H1 (cell line): ENCODE measurements around the gene VAPA. TPM values are rescaled to one million over a fixed set of nuclear protein-coding genes. Genes with fewer than 3 reads are reported as not detected.

Experiments used
- CTCF ChIP-seq, 3 experiments: IDR thresholded peaks; 1 replicate in 2 of 3; 2 replicates in 1 of 3; pipeline versions ENCODE4 v1.5.1 to v1.6.1; 2011; ENCODE audit warnings: low read length in 3 of 3, mild to moderate bottlenecking in 3 of 3, inconsistent platforms in 2 of 3, low read depth in 1 of 3, moderate library complexity in 1 of 3; ENCODE audit not compliant: insufficient read depth in 1 of 3; ENCODE audit errors: control extremely low read depth in 1 of 3
- HDAC6 ChIP-seq: IDR thresholded peaks from one replicate; pipeline ENCODE4 v1.7.1; 2012; ENCODE audit warnings: low read depth, mild to moderate bottlenecking, inconsistent platforms, low read length, moderate library complexity
- KDM5A ChIP-seq: fragments of 200-600 bp; IDR thresholded peaks from 2 replicates; pipeline ENCODE4 v1.7.1; 2012; ENCODE audit warnings: mild to moderate bottlenecking, low read length, inconsistent platforms, mixed read lengths
- POLR2A ChIP-seq, 2 experiments: IDR thresholded peaks; 1 replicate in 1 of 2; 2 replicates in 1 of 2; pipeline ENCODE4 v1.6.1; 2011; ENCODE audit warnings: low read depth in 2 of 2, low read length in 2 of 2, mild to moderate bottlenecking in 2 of 2; ENCODE audit errors: control extremely low read depth in 1 of 2
- RFX5 ChIP-seq: IDR thresholded peaks from 2 replicates; pipeline ENCODE4 v1.6.1; 2011; ENCODE audit warnings: low read depth, low read length, improper control_type of control experiment, borderline replicate concordance
- SIRT6 ChIP-seq: IDR thresholded peaks from one replicate; pipeline ENCODE4 v1.7.1; 2012; ENCODE audit warnings: low read length, inconsistent platforms
- SP2 ChIP-seq: IDR thresholded peaks from 2 replicates; pipeline ENCODE4 v1.6.1; 2012; ENCODE audit warnings: mild to moderate bottlenecking, low read length, inconsistent platforms
- polyA plus RNA-seq, 7 experiments: library from polyadenylated mRNA; depleted of rRNA in 3 of 7; stranded (reverse) in 5 of 7; unstranded in 2 of 7; fragments of >200 nt in 5 of 7; fragments of 200-250 nt in 2 of 7; gene quantifications; 1 replicate in 5 of 7; 2 replicates in 1 of 7; 4 replicates in 1 of 7; pipeline versions ENCODE4 v1.2.1 to v1.2.3, GENCODE V29; 2011 to 2013; ENCODE audit warnings: missing spikeins in 2 of 7, mixed read lengths in 2 of 7
- total RNA-seq: library from RNA; stranded (reverse); fragmentation: NEBNext Ultra II Directional; extraction: Animal tissue kit (Norgen Biotek cat#: 25700); gene quantifications from 2 replicates; pipeline ENCODE4 v1.2.1, GENCODE V29; 2021

The VAPA gene
- total and polyA plus RNA-seq, 2 of the 8 experiments (the other 6 are each of a cell fraction or from before 2014, with no cell fraction given) = 79.7 to 130 TPM

- TF ChIP-seq CTCF (IDR thresholded peaks at IDR 0.05; ENCODE audit: control extremely low read depth in 1 of 3, insufficient read depth in 1 of 3, low read depth in 1 of 3, low read length in 3 of 3) (no peak), POLR2A (IDR thresholded peaks at IDR 0.05; ENCODE audit: control extremely low read depth in 1 of 2, low read depth in 2 of 2, low read length in 2 of 2) (no peak), SP2 (no peak), RFX5 (no peak), HDAC6 (no peak), SIRT6 (no peak), KDM5A (no peak)
These were observed 47.9 kb upstream of the VAPA start (continued) for GRCh38 chr18:9865764-9866490.
